ENCODE data around the gene CEP63. TPM values are rescaled to one million over a fixed set of nuclear protein-coding genes. Genes with fewer than 3 reads are reported as not detected.

The CEP63 gene
- total RNA-seq, 2 donors from 2014 or later, result 21.2 to 33.0 TPM

DNA sequence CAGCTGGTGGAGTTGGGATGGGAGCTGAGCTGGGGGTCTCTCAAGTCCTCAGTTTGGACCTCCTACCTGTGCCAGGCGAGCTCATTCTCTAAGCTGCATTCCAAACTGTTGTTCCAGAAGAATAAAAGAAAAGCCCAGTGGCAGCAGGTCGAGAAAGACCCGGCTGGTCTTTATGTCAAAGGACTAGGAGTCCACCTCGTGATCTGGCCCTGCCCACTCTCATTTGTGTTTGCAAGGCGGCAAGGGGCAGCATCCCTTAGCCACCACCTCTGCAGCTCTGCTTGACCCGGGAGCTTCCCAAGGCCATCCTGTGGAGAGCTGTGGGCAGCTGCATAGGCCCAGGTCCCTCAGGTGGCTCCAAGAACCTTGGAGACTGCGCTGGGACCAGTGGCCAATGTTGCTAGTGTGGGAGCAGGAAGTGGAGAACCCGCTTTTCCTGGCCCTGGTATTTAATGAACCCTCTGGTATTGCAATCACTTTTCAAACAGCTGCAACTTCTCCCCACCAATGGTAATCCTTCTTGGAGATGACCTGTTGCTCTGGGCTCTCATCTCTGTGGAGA, 134.1 kb downstream of the CEP63 start:
- Histone ChIP-seq H3K9me3 (ENCODE audit: control insufficient read depth, low read length) (no peaks in the 10 kb centered on the region), H3K9ac (ENCODE audit: extremely low read depth, low read length, poor library complexity, severe bottlenecking) (no peak overlapping the region), H3K4me3 (ENCODE audit: low read length) (no peak overlapping the region), H3K4me1 (ENCODE audit: control insufficient read depth, insufficient read depth, low read length) (no peaks in the 10 kb centered on the region), H3K27me3 (ENCODE audit: control insufficient read depth, insufficient read depth, low read length, poor library complexity, severe bottlenecking) (no peaks in the 10 kb centered on the region), H3K36me3 (ENCODE audit: control insufficient read depth, insufficient read depth, low read length) (no peaks in the 10 kb centered on the region), H3K27ac (ENCODE audit: low read depth, low read length) (no peak overlapping the region)
- DNase-seq, result peak; percentile 34
- Mint-ChIP-seq H3K9me3 (no peaks in the 10 kb centered on the region), H3K4me3 (no peak overlapping the region), H3K27me3 (ENCODE audit: insufficient read depth) (peaks cover 6% of the 10 kb centered on the region), H3K27ac (no peak overlapping the region), H3K4me1 (no peaks in the 10 kb centered on the region), H3K36me3 (ENCODE audit: low read depth) (no peaks in the 10 kb centered on the region)
- 67 to 91% methylated on average over 4 to 8 of the region's 8 CpGs for WGBS, 2 experiments (ENCODE audit: insufficient coverage in 1 of 2, insufficient read length in 1 of 2)
- TF ChIP-seq, protein P1, sequence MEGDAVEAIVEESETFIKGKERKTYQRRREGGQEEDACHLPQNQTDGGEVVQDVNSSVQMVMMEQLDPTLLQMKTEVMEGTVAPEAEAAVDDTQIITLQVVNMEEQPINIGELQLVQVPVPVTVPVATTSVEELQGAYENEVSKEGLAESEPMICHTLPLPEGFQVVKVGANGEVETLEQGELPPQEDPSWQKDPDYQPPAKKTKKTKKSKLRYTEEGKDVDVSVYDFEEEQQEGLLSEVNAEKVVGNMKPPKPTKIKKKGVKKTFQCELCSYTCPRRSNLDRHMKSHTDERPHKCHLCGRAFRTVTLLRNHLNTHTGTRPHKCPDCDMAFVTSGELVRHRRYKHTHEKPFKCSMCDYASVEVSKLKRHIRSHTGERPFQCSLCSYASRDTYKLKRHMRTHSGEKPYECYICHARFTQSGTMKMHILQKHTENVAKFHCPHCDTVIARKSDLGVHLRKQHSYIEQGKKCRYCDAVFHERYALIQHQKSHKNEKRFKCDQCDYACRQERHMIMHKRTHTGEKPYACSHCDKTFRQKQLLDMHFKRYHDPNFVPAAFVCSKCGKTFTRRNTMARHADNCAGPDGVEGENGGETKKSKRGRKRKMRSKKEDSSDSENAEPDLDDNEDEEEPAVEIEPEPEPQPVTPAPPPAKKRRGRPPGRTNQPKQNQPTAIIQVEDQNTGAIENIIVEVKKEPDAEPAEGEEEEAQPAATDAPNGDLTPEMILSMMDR (conservative IDR thresholded peaks at IDR 0.05), result no peak

DNA sequence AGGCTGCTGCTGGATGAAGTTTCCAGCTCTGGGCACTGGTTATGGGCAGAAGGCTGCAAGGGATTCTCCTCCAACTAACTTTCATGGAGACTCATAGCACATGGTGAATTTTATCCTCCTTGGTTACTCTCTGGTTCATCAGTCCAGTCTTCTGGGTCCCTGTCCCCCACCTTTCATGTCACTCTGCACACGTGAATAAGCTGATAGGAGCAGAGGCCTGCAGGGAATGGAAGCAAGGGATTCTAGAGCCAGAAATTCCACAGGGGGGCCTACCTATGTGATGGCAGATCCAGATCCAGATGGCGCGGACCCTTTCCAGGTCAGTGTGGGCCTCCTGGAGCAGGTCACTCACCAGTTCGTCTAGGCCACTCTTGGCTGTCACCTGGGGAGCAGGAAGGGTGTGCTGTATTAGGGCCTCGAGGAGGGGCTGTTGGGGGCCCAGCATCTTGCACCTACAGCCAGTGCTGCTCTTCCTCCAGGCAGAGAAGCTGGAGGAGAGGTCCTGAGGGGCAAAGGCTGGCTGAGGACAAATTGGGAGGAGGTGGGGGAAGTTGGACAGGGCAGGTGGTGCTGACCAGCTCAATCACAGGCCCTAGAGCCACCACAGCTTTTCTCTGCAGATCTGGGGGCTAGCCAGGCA, 134.7 kb downstream of the CEP63 start:
- no peaks in the 10 kb centered on the region for H3K4me1 ChIP-seq (ENCODE audit: control insufficient read depth, insufficient read depth, low read length)
- H3K4me3 ChIP-seq (ENCODE audit: low read length), result no peak overlapping the region
- H3K4me1 Mint-ChIP-seq, result no peaks in the 10 kb centered on the region
- no peaks in the 10 kb centered on the region for H3K36me3 ChIP-seq (ENCODE audit: control insufficient read depth, insufficient read depth, low read length)
- TF ChIP-seq, protein P1 (conservative IDR thresholded peaks at IDR 0.05), result no peak
- H3K27ac Mint-ChIP-seq, result no peak overlapping the region
- no peaks in the 10 kb centered on the region for H3K9me3 Mint-ChIP-seq
- no peak overlapping the region for H3K9ac ChIP-seq (ENCODE audit: extremely low read depth, low read length, poor library complexity, severe bottlenecking)
- H3K27me3 ChIP-seq (ENCODE audit: control insufficient read depth, insufficient read depth, low read length, poor library complexity, severe bottlenecking), result no peaks in the 10 kb centered on the region
- no peaks in the 10 kb centered on the region for H3K36me3 Mint-ChIP-seq (ENCODE audit: low read depth)
- H3K4me3 Mint-ChIP-seq, result no peak overlapping the region
- peak; percentile 15 for DNase-seq
- 87 to 96% methylated on average over 5 of the region's 5 CpGs for WGBS, 2 experiments (ENCODE audit: insufficient coverage in 1 of 2, insufficient read length in 1 of 2)
- no peaks in the 10 kb centered on the region for H3K9me3 ChIP-seq (ENCODE audit: control insufficient read depth, low read length)
- peaks cover 6% of the 10 kb centered on the region for H3K27me3 Mint-ChIP-seq (ENCODE audit: insufficient read depth)
- H3K27ac ChIP-seq (ENCODE audit: low read depth, low read length), result no peak overlapping the region

DNA sequence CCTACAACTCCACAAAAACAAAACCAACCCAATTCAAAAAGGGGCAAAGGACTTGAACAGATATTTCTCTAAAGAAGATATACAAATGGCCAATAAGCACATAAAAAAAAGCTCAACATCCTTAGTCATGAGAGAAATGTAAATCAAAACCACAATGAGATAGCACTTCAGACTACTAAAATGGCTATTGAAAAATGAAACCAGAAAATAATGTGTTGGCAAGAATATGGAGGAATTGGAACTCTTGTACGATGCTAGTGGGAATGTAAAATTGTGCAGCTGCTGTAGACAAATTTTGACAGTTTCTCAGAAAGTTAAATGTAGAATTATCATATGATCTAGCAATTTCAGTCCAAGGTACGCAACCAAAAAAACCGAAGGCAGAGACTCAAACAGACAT, 136.0 kb downstream of the CEP63 start:
- Mint-ChIP-seq H3K9me3 (no peaks in the 10 kb centered on the region), H3K4me1 (no peaks in the 10 kb centered on the region), H3K27me3 (ENCODE audit: insufficient read depth) (peaks cover 6% of the 10 kb centered on the region), H3K27ac (no peak overlapping the region), H3K36me3 (ENCODE audit: low read depth) (no peaks in the 10 kb centered on the region), H3K4me3 (no peak overlapping the region)
- TF ChIP-seq, protein P1 (conservative IDR thresholded peaks at IDR 0.05), result no peak
- H3K4me1 ChIP-seq (ENCODE audit: control insufficient read depth, insufficient read depth, low read length), result no peaks in the 10 kb centered on the region
- no peak for DNase-seq
- H3K27ac ChIP-seq (ENCODE audit: low read depth, low read length), result no peak overlapping the region
- H3K36me3 ChIP-seq (ENCODE audit: control insufficient read depth, insufficient read depth, low read length), result no peaks in the 10 kb centered on the region
- H3K4me3 ChIP-seq (ENCODE audit: low read length), result no peak overlapping the region
- 94 to 97% methylated on average over 3 of the region's 3 CpGs for WGBS, 2 experiments (ENCODE audit: insufficient coverage in 1 of 2, insufficient read length in 1 of 2)
- no peaks in the 10 kb centered on the region for H3K27me3 ChIP-seq (ENCODE audit: control insufficient read depth, insufficient read depth, low read length, poor library complexity, severe bottlenecking)
- no peak overlapping the region for H3K9ac ChIP-seq (ENCODE audit: extremely low read depth, low read length, poor library complexity, severe bottlenecking)
- no peaks in the 10 kb centered on the region for H3K9me3 ChIP-seq (ENCODE audit: control insufficient read depth, low read length)

Data from endodermal cell (in vitro differentiated cells).